ENCODE results near the gene FLNC.

FLNC gene

GRCh38 chr7:128830231-128831177 lies at the start of gene FLNC:
Gene FLNC, plus strand, starts transcription at chr7:128830406. Its CDS starts 232 bp downstream, at chr7:128830638.
- no peak for TF ChIP-seq CTCF (IDR thresholded peaks at IDR 0.05; ENCODE audit: extremely low read depth, missing control alignments)
- peak; percentile 52 for DNase-seq (ENCODE audit: low spot score)

- no peak for DNase-seq (ENCODE audit: low spot score)
- TF ChIP-seq CTCF (IDR thresholded peaks at IDR 0.05; ENCODE audit: extremely low read depth, missing control alignments), result no peak
Observed at GRCh38 chr7:128781126-128781525, 49.1 kb upstream of the FLNC start.

GRCh38 chr7:128781851-128782250 lies 48.4 kb upstream of the FLNC start:
- no peak for TF ChIP-seq CTCF (IDR thresholded peaks at IDR 0.05; ENCODE audit: extremely low read depth, missing control alignments)
- DNase-seq (ENCODE audit: low spot score), result no peak

GRCh38 chr7:128783143-128783861 lies 46.9 kb upstream of the FLNC start:
- DNase-seq (ENCODE audit: low spot score), result no peak
- no peak for TF ChIP-seq CTCF (IDR thresholded peaks at IDR 0.05; ENCODE audit: extremely low read depth, missing control alignments)

- no peak for TF ChIP-seq CTCF (IDR thresholded peaks at IDR 0.05; ENCODE audit: extremely low read depth, missing control alignments)
- no peak for DNase-seq (ENCODE audit: low spot score)
Observed at GRCh38 chr7:128785738-128786137, 44.5 kb upstream of the FLNC start.

GRCh38 chr7:128788446-128789412 lies 41.5 kb upstream of the FLNC start:
- TF ChIP-seq CTCF (IDR thresholded peaks at IDR 0.05; ENCODE audit: extremely low read depth, missing control alignments), result no peak
- no peak for DNase-seq (ENCODE audit: low spot score)
